Testis (tissue), 2 donors: ENCODE results near the gene RASGRF1.

ENCODE experiments used
- CTCF ChIP-seq, 3 experiments: fragments of 450-650 bp in 2 of 3; fragments of 200-600 bp in 1 of 3; sonication (generic) in 1 of 3; IDR thresholded peaks; one replicate each; pipeline ENCODE4 v1.5.1; 2016 to 2019; ENCODE audit warnings: antibody characterized with exemption in 3 of 3, mild to moderate bottlenecking in 2 of 3, moderate library complexity in 1 of 3
- POLR2A ChIP-seq: fragments of 450-650 bp; IDR thresholded peaks from one replicate; pipeline ENCODE4 v1.6.1; 2017; ENCODE audit warnings: antibody characterized with exemption, mild to moderate bottlenecking, moderate library complexity

GRCh38 chr15:79059081-79059572, 31.5 kb downstream of the RASGRF1 start:
- no peak for TF ChIP-seq POLR2A
- TF ChIP-seq CTCF (IDR thresholded peaks at IDR 0.05): no peak
